Skeletal muscle tissue (tissue), 4 donors: ENCODE measurements around the gene RFX8. TPM values are rescaled to one million over a fixed set of nuclear protein-coding genes. Genes with fewer than 3 reads are reported as not detected.

Experiments used
- H3K27ac ChIP-seq: one replicate; pipeline ENCODE4 v1.7.0; 2013; ENCODE audit warnings: mild to moderate bottlenecking, low read depth, low read length, inconsistent platforms
- H3K27me3 ChIP-seq, 3 donors: one replicate each; pipeline ENCODE4 v1.7.0; 2013; ENCODE audit warnings: low read length in 3 of 3; ENCODE audit not compliant: control insufficient read depth in 3 of 3, insufficient read depth in 3 of 3
- H3K36me3 ChIP-seq, 3 donors: one replicate each; pipeline ENCODE4 v1.7.0; 2013; ENCODE audit warnings: low read length in 3 of 3; ENCODE audit not compliant: control insufficient read depth in 3 of 3, insufficient read depth in 3 of 3
- H3K4me1 ChIP-seq, 3 donors: one replicate each; pipeline ENCODE4 v1.7.0; 2013; ENCODE audit warnings: low read length in 3 of 3, mild to moderate bottlenecking in 3 of 3; ENCODE audit not compliant: control insufficient read depth in 3 of 3, insufficient read depth in 3 of 3
- H3K4me3 ChIP-seq, 3 donors: one replicate each; pipeline ENCODE4 v1.7.0; 2013; ENCODE audit warnings: low read length in 3 of 3
- H3K9ac ChIP-seq, 3 donors: one replicate each; pipeline ENCODE4 v1.7.0; 2013; ENCODE audit warnings: low read length in 3 of 3, mild to moderate bottlenecking in 3 of 3, moderate library complexity in 2 of 3, low read depth in 1 of 3
- H3K9me3 ChIP-seq, 3 donors: one replicate each; pipeline ENCODE4 v1.7.0; 2013; ENCODE audit warnings: low read length in 3 of 3; ENCODE audit not compliant: control insufficient read depth in 3 of 3
- total RNA-seq: library from RNA; depleted of rRNA; stranded (reverse); fragments of >200 nt; gene quantifications from one replicate; pipeline ENCODE4 v1.2.3, GENCODE V29; 2014
- donor health status: Osteomylitis.

The RFX8 gene
- total RNA-seq, 1 donor from 2014 or later: under 0.01 TPM

DNA sequence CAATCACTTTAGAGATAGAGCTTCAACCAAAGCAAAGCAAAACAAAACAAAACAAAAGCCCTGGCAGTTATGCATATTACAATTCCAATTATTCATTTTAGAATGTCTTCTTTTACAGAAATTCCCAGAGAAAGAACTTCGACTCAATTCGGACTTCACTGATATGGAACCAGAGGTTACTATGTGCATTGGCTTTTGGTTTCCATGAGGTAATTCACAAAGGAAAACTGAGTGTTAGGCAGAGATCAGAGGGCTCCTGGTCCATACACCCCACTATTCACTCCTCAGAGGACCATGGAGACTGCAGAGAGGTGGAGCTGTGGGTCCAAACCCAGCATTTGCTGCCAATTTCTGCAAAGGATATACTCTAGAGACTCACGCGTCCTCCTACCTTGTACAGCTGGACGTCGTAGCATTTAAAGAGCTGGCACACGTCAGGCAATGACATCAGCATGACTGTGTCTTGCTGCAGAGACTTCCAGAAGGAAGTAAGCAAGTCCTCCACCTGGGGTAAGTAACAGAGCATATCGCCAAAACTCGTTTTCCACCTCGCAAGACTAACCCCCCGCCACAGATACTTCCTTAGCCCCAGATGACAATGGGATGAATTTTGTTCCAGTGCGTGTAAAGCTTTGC lies 56.3 kb downstream of the RFX8 start:
- Histone ChIP-seq H3K4me1 (peaks cover 0 to 4% (median 2%) of the 10 kb centered on the region in 3 donors), H3K9me3 (no peaks in the 10 kb centered on the region), H3K4me3 (no peak overlapping the region), H3K9ac (no peak overlapping the region), H3K27me3 (peaks cover 0 to 2% (median 0%) of the 10 kb centered on the region in 3 donors), H3K27ac (no peak overlapping the region), H3K36me3 (no peaks in the 10 kb centered on the region)

DNA sequence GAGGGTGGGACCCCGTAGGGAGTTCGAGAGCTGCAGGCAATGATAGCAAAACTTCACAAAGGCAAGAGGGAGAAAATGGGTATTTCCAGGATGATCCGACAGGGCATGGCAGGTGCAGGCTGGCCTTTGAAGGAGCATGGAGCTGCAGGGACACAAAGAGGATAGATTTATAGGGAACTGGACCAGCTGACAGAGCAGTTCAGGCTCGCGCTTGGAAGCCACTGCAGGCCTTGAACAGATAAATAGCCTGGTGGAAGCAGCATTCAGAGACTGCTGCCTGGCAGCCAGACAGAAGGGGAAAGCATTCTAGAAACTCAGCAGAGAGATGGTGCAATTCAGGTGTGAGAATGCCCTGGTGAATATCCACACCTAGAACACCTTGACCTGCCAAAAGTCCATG lies 58.3 kb downstream of the RFX8 start:
- H3K9ac ChIP-seq: no peak overlapping the region
- H3K9me3 ChIP-seq: no peaks in the 10 kb centered on the region
- H3K27me3 ChIP-seq: peaks cover 0 to 5% (median 4%) of the 10 kb centered on the region in 3 donors
- H3K27ac ChIP-seq: no peak overlapping the region
- peaks cover 0 to 4% (median 2%) of the 10 kb centered on the region in 3 donors for H3K4me1 ChIP-seq
- no peak overlapping the region for H3K4me3 ChIP-seq
- no peaks in the 10 kb centered on the region for H3K36me3 ChIP-seq

DNA sequence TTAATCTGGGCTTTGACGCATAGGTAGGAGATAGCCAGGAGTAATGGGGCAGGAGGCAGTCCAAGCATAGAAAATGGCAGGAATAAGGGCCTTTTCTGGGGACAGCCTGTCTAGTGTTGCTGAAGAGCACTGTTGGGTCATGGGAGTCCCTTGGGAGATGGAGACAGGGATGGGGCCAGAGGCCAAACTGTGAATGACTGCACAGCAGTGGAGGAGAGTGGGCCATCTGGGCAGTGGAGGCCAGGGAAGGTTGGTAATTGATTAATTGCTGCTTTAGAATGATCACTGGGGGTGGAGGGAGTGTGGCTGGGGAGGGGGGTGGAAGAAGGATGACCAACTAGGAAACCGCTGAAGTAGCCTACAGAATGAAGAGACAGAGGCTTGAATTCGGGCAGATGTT lies 59.0 kb downstream of the RFX8 start:
- Histone ChIP-seq H3K27me3 (peaks cover 3 to 5% (median 4%) of the 10 kb centered on the region in 3 donors), H3K9ac (no peak overlapping the region), H3K4me3 (no peak overlapping the region), H3K9me3 (no peaks in the 10 kb centered on the region), H3K36me3 (no peaks in the 10 kb centered on the region), H3K4me1 (peaks cover 0 to 4% (median 2%) of the 10 kb centered on the region in 3 donors), H3K27ac (no peak overlapping the region)

DNA sequence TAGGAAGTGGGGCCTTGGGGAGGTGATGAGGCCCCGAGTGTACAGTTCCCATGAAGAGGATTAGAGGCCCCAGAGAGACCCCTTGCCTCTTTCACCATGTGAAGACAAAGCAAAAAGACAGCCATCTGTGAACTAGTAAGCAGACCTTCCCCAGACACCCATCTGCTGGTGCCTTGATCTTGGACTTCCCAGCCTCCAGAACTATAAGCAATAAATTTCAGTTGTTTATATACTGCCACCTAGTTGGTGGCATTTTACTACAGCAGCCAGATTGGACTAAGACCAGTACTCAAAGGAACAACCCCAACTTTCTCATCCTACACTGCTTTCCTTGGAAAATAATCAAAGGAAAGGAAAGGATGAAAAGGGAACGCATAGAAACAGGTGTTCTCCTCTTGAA lies 59.7 kb downstream of the RFX8 start:
- H3K27me3 ChIP-seq: peaks cover 4 to 5% (median 4%) of the 10 kb centered on the region in 3 donors
- no peak overlapping the region for H3K4me3 ChIP-seq
- peaks cover 0 to 4% (median 2%) of the 10 kb centered on the region in 3 donors for H3K4me1 ChIP-seq
- no peaks in the 10 kb centered on the region for H3K9me3 ChIP-seq
- no peaks in the 10 kb centered on the region for H3K36me3 ChIP-seq
- H3K9ac ChIP-seq: no peak overlapping the region
- H3K27ac ChIP-seq: no peak overlapping the region

DNA sequence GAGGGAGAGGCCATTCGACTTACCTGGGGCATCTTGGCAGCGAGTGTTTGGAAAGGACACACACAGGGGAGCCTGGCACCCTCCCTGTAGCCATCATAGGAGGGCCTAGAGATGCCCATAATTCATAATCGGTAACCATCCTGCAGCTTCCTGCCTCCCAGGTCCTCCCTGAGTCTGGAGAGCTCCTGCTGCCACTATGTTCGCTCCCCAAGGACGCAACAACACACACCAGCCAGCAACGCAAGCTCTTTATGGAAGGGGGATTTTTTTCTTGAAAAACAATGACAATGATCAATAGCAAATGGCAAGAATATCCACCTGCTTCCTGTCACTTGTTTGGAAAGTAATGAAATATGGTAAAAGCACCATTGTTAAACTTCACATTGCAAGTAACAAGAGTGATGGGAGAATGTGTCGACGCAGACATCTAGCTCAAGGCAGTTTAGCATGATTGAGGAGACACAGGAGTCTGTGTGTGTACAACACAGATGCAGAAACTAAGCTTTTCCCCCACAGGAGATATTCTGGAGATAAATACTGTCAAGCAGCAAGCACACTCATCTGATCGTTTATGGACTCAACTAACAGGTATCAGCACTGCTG lies 62.7 kb downstream of the RFX8 start:
- no peak overlapping the region for H3K27ac ChIP-seq
- H3K9ac ChIP-seq: no peak overlapping the region
- no peak overlapping the region for H3K4me3 ChIP-seq
- H3K4me1 ChIP-seq: no peaks in the 10 kb centered on the region
- no peaks in the 10 kb centered on the region for H3K36me3 ChIP-seq
- H3K27me3 ChIP-seq: peaks cover 4 to 6% (median 5%) of the 10 kb centered on the region in 3 donors
- no peaks in the 10 kb centered on the region for H3K9me3 ChIP-seq

DNA sequence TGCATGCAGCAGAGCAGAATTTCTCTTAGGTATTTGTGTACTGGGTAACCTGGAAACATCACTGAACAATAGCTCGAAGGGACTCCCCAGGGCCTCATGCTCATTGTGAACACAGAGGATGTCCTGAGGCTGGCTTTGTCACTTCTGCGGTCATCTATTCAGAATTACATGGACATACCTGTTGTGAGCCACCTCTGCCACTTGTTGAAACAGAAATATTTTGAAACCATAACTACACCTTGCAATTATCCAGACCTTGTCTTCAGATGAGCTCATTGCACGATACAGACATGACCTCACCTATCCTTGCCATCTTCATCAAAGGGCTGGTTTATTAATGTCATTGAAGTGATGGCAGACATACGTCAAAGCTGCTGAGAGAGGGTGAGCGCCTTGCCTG lies 64.2 kb downstream of the RFX8 start:
- Histone ChIP-seq H3K9me3 (no peaks in the 10 kb centered on the region), H3K4me1 (no peaks in the 10 kb centered on the region), H3K27me3 (peaks cover 4 to 6% (median 5%) of the 10 kb centered on the region in 3 donors), H3K9ac (no peak overlapping the region), H3K27ac (no peak overlapping the region), H3K36me3 (no peaks in the 10 kb centered on the region), H3K4me3 (no peak overlapping the region)

DNA sequence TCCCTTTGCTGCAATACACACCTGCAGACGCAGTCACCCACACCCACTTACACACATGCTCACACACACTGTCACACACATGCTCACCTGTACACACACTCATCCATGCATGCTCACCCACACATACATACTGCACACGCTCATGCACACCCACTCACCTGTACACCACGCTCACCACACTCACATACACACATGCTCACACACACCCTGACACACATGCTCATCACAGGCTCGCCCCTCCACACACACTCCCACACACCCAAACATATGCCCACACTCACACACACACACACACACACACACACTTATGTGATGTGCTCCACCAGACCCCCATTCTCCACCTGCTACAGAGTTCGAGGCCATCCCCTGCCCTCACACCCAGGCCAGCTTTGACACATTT lies 64.8 kb downstream of the RFX8 start:
- H3K27me3 ChIP-seq: peaks cover 4 to 6% (median 5%) of the 10 kb centered on the region in 3 donors
- H3K4me3 ChIP-seq: no peak overlapping the region
- H3K4me1 ChIP-seq: no peaks in the 10 kb centered on the region
- no peak overlapping the region for H3K9ac ChIP-seq
- no peaks in the 10 kb centered on the region for H3K36me3 ChIP-seq
- no peak overlapping the region for H3K27ac ChIP-seq
- H3K9me3 ChIP-seq: no peaks in the 10 kb centered on the region

DNA sequence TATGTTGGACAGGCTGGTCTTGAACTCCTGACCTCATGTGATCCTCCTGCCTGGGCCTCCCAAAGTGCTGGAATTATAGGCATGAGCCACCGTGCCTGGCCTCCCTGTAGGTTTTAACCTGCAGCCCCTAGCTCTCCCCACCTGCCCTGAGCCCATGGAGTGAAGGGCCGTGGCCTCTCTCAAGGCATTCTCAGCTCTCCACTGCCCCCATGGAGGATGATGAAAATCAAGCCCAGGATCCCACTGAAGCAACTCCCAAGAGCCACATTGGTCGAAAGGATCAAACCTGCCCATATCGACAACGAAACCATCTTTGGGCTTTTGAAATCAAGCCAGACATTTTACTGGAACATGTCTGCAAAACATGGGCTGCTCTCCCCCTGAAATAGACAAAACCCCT lies 65.2 kb downstream of the RFX8 start:
- H3K36me3 ChIP-seq: no peaks in the 10 kb centered on the region
- H3K9me3 ChIP-seq: no peaks in the 10 kb centered on the region
- no peak overlapping the region for H3K4me3 ChIP-seq
- no peak overlapping the region for H3K9ac ChIP-seq
- no peak overlapping the region for H3K27ac ChIP-seq
- H3K4me1 ChIP-seq: no peaks in the 10 kb centered on the region
- peaks cover 4 to 9% (median 5%) of the 10 kb centered on the region in 3 donors for H3K27me3 ChIP-seq

DNA sequence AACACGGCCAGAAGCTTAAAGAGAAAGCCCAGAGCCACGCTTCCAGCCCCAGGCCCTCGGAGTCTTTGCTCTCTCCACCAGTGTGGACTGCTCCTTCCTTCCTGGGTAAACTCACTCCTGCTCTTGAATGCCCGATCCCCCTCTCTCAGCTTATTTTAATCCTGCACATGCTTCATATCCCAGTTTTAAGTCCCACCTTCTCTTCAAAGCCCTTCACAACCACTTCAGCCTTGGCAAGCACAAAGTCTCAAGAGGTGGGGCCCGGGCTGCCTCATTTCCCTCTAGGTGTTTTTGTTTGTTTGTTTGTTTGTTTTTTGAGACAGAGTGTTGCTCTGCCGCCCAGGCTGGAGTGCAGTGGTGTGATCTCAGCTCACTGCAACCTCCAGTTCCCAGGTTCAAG lies 66.0 kb downstream of the RFX8 start:
- Histone ChIP-seq H3K9ac (no peak overlapping the region), H3K4me3 (no peak overlapping the region), H3K36me3 (no peaks in the 10 kb centered on the region), H3K27ac (no peak overlapping the region), H3K27me3 (peaks cover 4 to 11% (median 5%) of the 10 kb centered on the region in 3 donors), H3K9me3 (no peaks in the 10 kb centered on the region), H3K4me1 (no peaks in the 10 kb centered on the region)

DNA sequence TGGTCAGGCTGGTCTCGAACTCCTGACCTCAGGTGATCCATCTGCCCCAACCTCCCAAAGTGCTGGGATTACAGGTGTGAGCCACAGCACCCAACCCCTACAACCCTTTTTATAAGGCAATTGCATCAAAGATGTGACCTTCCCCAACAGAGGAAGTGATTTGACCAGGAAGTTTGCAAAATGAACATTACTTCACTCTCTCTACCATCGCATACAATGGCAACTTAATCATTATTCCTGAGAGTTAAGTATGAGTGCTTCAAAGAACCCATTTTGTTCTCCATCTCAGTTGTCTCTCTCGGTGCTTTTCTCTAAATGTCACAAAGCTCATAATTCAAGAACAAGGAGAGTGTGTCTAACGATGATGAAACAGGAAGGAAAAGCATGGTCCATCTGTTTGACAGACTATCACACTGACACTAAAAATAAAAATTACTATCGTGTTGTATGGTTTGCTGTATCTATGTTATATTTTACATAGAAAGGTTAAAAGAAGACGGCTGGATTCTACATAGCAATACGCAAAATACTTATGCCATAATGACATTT lies 69.5 kb downstream of the RFX8 start:
- Histone ChIP-seq H3K9ac (no peak overlapping the region), H3K27me3 (peaks cover 0 to 16% (median 4%) of the 10 kb centered on the region in 3 donors), H3K36me3 (no peaks in the 10 kb centered on the region), H3K27ac (no peak overlapping the region), H3K4me3 (no peak overlapping the region), H3K4me1 (no peaks in the 10 kb centered on the region), H3K9me3 (no peaks in the 10 kb centered on the region)
